NAMALWA (cell line): ENCODE results near the gene SH3BP4.

Source experiments
- DNase-seq: peaks from one replicate; pipeline ENCODE4 v3.0.0-alpha.2; 2015; ENCODE audit warnings: low spot score

SH3BP4 gene

DNA sequence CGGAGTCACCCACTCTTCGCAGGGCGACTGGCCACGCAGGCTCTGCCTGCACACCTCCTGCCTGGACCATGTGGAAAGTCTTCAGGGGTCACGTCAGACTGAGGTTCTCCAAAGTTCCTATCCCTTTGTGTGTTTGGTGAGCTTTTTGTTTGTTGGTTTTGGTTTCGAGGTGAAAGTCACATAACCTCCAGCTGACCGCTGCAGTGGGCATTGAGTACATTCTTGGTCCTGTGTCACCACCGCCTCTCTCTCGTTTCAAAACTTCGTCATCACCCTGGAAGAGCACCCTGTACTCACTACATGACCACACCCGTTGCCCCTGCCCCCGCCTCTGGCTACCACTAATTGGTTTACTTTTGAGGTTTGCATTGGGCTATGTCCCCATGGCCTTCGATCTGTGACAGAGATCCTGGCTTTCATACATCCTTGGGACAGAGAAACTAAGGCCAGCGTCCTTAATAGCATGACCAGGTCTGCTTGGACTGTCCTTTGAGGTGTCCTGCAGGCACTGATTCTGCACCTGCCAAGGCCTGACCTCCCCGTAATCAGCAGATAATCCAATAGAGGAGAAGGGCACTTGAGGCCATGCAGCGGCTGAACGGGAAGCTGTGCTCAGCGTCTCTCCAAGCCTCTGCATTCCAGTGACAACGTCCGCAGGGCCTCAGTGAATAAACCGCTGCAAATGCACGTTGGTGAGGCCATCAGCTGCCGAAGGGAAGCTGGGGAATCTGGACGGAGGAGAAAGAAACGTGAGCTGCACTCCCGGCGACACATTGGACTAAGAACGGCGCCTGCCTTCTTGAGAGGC is 46.8 kb downstream of the SH3BP4 start:
- no peak for DNase-seq

DNA sequence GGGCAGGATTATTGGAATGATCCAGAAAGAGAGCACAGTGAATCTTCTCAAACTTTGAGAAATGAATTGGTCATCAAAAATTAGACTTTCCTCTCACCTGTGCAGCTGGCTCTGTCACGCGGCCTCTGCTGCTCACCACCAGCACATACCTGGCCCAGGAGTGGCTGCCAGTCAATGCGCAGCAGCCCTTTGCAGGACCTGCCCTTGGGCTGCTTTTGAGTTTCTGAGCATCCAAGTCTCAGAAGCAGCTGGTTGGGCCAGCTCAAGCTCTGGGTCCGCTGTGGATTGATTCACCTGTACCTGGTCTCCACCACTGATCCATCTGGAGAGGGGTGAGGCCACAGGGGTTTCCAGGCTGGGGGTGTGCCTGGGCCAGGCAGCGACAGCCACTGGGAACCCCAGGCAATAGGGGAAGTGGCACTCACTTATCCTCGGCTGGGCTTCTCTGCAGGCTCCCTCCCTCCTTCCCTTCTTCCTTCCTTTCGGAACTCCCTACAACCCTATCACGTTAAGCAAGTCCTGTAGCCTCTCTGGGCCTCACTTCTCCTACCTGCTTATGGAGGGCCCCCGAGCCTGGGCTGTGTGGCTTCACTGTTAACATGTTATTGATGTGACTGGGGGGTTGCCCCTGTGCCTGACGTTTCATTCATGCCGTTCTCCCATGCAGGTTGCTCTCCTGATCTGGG is 48.1 kb downstream of the SH3BP4 start:
- no peak for DNase-seq

- no peak for DNase-seq
Observed at GRCh38 chr2:235000426-235001236, 48.8 kb downstream of the SH3BP4 start.

DNA sequence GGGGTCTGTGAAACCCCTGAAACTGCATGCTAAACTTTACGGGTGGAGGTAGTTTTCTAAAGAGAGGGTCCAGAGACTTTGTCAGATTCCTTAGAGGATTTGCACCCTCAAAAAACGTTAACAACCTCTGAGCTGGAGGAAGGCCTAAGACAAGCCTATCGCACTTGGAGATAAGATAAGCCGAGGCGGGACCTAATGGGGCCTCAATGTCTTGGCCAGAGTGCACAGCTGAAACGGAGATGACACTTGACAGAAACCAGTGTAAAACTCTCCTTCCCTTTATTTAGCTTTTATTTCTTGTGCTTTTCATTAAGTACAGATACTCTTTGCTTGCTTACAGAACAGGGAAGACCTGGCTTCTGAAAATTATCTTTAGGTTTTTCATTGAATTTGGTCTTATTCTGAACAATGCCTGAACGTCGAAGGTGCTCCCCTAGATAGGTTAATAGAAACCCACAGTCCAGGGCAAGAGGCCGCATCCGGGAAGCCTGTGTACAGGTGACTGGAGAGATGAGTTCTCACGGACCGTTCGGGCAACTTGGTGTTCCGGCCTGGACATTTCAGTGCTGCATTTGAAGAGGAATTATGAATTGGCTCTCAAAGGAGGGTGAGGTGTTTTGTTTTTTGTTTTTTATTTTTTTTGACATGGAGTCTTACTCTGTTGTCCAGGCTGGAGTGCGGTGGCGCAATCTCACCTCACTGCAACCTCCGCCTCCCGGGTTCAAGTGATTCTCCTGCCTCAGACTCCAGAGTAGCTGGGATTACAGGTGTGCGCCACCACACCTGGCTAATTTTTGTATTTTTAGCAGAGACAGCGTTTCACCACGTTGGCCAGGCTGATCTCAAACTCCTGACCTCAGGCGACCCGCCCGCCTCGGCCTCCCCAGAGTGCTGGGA is 49.7 kb downstream of the SH3BP4 start:
- no peak for DNase-seq

GRCh38 chr2:235002198-235003095 is 50.6 kb downstream of the SH3BP4 start:
- DNase-seq = no peak

DNA sequence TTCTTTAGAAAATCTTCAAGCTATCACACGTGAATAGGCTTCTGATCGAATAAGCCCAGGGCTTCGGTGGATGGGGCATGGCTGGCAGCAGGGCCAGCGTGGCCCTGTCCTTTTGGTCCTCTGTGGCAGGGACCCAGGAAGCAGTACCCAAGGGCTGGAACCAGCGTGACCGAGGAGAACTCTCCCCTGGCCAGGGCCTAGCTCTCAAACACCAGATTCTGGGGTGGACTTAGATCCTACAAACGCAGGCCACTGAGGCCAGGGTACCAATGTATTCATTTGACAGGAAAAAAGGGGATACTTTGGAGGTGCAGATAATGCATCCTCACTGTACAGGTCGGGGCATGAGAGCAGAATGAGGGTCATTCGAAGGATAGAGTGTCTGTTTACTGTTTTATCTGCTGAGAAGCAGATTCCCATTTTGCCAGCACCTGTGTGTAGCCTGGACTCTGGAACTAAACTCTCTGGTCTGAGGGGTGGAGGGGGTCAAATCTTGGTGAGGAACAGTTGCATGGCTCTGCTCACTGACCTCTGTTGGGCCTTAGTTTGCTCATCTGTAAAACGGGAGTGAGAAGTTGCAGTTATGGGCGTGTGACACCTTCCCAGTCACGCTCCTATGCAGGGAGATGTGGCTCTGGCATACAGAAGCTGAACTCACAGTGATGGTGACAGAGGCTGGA is 51.4 kb downstream of the SH3BP4 start:
- DNase-seq = no peak

DNA sequence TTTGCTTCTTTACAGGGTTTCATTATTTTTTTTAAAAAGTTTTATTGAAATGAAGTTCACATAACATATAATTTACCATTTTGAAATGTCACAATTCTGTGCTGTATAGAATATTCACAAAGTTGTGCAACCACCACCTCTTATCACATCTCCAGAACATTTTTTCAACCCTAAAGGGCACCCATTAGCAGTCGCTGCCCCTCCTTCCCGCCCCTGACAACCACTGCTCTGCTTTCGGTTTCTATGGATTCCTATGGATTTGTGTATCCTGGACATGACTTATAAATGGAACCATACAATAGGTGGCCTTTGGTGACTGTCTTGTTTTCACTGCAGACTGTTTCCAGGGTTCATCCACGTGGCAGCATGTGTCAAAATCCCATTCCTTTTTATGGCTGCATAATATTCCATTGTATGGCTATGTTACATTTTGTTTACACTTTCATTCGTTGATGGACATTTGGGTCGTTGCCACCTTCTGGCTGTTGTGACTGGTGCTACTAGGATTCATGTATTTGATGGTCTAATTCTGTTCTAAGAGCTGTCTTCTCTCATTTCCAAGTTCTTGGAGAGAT is 52.6 kb downstream of the SH3BP4 start:
- no peak for DNase-seq

GRCh38 chr2:235005023-235005422 is 53.2 kb downstream of the SH3BP4 start:
- no peak for DNase-seq

DNA sequence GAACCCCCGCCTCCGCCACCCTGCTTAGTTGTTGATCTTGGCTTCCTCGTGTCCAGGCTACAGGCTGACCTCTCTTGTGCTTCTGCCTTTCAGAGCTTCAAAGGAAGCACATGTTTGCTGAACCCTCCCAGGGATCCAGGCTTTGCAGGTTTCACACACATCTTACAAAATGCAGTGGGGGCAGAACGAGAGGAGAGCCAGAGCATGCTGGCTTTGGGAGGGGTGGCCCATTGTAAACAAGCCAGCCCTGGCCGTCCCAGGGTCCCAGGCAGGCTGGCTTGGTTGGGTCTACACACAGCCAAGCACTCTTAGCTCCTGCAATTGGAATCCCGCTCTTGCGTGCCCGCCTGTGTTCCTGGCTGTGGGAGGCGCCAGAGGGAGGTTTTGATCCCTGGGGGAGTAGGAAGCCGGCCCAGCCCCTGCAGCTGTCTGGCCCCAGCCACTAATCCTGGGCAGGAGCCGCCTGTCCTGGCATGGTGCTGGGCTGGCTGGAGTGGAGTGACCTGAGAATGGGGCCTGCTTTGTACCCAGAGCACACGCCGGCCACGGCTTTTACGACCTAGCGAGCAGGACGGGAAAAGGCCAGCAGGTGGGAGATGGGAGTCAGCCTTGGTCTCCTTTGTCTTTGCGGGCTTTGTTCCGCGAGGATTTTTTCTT is 53.9 kb downstream of the SH3BP4 start:
- DNase-seq = no peak

DNA sequence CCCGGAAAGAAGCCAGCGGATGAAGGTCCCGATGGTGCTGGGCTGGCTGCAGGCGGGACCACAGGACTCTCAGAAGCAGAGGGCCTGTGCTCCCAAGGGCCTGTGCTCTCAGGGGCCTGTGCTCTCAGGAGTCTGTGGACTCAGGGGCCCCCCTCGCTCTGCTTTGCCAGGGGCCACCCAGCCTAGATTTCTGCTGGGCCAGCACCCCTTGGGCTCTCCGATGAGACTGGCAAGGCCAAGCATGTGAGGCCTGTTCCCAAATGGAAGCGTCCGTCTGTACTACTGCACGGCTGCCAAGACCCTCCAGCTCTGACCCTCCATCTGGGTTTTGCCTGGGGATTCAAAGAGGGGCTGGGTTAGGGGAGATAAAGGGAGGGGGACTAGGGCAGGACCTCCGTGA is 54.6 kb downstream of the SH3BP4 start:
- no peak for DNase-seq

DNA sequence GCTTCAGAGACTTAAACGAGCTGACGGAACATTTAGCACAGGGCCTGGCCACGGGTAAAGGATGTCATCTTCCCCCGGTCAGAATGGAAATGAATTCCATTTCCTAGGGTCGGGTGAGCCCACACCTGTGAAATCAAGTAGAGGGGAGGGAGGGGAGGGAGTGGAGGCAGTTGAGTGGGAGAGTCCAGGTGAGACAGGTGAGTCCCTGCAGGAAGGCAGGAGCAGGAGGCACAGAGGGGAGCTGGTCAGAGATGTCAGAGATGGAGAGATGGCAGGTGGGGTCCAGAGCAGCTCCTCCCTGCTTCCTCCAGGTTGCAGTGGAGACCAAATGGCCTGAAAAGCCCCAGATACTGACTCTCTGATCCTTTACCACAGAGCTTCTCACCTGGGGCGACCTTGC is 55.2 kb downstream of the SH3BP4 start:
- DNase-seq = no peak

- DNase-seq = no peak
Observed at GRCh38 chr2:235007664-235008457, 56.0 kb downstream of the SH3BP4 start.

DNA sequence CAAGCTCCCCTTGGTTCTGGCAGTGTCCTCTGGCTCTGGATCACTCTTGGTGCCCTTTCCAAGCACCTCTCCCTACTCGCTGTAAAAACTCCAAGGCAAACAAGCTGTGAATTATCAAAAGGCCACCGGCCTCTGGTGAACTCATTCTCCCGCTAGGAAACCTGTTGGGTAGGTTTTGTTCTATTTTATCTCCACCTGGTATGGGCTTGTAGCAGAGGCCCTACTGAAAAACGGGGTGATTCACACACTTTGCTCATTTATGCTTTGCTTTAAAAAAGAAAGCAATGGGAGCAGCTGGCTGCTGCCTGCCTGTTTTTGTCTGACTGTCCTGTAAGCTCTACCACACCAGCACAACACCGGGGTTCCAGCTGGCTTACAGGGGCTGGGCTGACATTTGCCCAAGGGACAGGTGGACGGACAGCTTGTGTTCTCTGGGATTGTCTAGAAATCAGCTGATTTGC is 56.8 kb downstream of the SH3BP4 start:
- DNase-seq = no peak

- no peak for DNase-seq
Observed at GRCh38 chr2:235009081-235009480, 57.3 kb downstream of the SH3BP4 start.

DNA sequence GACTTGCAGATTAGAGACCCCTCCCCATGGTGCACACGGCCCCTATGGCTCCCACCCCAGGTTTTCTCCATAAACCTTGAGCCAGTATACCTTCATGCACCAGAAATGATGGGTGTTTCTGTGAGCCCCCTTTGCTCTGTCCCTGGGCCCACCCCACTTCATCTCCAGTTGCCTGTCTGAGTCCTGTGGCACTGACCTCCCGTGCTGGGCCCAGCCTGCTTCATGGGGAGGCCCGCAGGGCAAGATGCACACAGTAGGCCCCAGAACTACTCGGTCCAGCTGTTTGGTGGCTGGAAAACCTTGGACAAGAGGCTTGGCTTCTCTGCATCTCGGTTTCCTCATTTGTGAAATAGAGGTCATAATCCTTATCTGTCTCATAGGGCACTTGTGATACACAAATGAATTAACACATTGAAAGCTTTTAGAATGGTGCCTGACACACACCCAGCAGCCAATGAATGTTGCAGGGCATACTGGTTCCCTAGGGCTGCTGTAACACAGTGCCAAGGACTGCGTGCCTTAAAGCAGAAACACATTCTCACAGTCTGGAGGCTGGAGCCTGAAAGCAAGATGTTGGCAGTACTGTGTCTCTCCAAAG is 58.4 kb downstream of the SH3BP4 start:
- no peak for DNase-seq

DNA sequence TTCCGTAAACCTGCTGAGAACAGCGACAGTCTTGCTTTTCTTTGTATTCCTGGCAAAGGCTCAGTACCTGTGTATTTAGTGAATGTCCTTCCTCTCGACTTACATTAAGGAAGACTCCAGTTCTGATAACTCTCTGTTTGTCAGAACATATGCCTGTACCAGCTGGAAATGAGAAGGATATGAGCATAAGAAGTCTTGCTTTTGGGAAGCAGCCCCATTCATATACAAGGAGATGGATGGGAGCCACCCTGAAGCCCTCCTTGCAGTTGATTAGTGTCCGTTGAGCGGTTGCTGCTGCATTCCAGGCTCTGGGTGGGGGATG is 59.8 kb downstream of the SH3BP4 start:
- no peak for DNase-seq

GRCh38 chr2:235011929-235012631 is 60.3 kb downstream of the SH3BP4 start:
- DNase-seq = no peak
